GM18951 (cell line): ENCODE measurements around the gene SH2D1B.
"Not testable (repeated sequence)": the region's sequence is repeated elsewhere in the genome, so short reads cannot be mapped to it uniquely, and the experiment has no call there.

Experiments used
- POLR2A ChIP-seq: IDR thresholded peaks from 4 replicates; pipeline ENCODE4 v1.6.1; 2011; ENCODE audit warnings: mild to moderate bottlenecking; ENCODE audit not compliant: insufficient read length, insufficient read depth; ENCODE audit errors: extremely low read depth
- in situ Hi-C: fragments of 300-500 bp; cut with MboI; formaldehyde crosslinking; loops from one replicate; pipeline ENCODE4 v1.12.0; 2022; ENCODE audit warnings: low sequenced_read_pairs, mixed read lengths, inconsistent platforms; ENCODE audit not compliant: unreplicated experiment

SH2D1B gene

GRCh38 chr1:162412002-162412401 is at the start of gene SH2D1B:
Gene SH2D1B, minus strand, starts transcription at chr1:162412136. Its CDS starts 120 bp downstream, at chr1:162412016.
- TF ChIP-seq POLR2A: no peak
- in situ Hi-C loops: no loop called here

DNA sequence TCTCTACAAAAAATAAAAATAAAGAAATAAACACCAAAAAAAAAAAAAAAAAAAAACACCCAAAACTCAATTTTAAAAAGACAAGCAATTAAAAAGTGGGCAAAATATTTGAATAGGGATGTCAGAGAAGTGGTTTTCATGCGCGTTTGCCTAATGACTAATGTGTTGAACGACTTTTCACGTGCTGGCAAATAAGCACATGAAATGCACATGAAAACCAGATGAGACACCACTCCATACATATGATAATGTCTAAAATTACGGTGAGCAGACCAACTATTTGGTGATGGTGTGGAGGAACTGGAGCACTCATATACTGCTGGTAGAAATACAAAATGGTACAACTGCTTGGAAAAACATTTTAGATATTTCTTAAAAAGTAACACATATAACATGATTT is 46.3 kb upstream of the SH2D1B start:
- TF ChIP-seq POLR2A: no peak
- in situ Hi-C loops: no loop called here

DNA sequence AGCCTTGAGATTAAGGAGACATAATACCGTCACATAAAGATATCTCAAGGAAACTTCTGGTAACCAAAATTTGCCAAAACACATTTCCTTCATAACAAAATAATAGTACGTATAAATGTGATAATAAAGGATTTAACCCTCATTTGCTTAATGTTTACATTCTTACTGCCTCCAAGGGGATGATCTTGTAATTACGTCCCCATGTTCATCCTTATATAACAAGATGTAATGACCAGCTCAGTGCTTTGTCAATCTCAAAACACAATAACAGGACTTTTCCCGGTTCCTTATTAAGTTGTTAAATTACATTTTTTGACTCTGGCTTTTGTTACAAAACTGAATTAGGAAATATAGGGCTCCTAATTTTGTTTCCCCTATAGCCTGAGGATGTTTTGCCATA is 44.4 kb upstream of the SH2D1B start:
- TF ChIP-seq POLR2A: no peak
- in situ Hi-C loops: no loop called here

DNA sequence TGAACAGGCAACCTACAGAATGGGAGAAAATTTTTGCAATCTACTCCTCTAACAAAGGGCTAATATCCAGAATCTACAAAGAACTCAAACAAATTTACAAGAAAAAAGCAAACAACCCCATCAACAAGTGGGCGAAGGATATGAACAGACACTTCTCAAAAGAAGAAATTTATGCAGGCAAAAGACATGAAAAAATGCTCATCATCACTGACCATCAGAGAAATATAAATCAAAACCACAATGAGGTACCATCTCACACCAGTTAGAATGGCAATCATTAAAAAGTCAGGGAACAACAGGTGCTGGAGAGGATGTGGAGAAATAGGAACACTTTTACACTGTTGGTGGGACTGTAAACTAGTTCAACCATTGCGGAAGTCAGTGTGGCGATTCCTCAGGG is 42.4 kb upstream of the SH2D1B start:
- in situ Hi-C loops: not testable (repeated sequence)

- in situ Hi-C loops: no loop called here
- no peak for TF ChIP-seq POLR2A
Observed at GRCh38 chr1:162446946-162447345, 35.0 kb upstream of the SH2D1B start.

DNA sequence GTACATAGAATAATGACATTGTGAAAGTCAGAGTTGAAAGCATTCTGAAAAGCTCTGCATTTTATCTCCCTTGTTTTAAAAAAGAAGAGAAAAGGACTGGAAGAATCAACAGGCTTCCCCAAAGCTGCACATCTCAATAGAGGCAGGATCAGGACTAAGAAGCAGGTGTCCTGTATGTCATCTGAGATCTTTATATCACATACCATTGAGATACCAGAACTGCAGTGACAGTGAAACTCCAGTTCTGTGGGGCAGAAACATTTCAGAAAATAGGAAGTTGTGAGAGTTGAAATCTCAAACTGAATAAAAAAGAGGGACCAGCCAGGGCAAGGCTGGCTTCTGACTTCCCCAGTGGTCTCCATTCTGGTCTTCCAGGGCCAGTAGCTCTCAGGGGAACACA is 33.0 kb upstream of the SH2D1B start:
- in situ Hi-C loops: no loop called here
- TF ChIP-seq POLR2A: no peak

GRCh38 chr1:162432977-162433713 is 21.2 kb upstream of the SH2D1B start:
- in situ Hi-C loops: not testable (repeated sequence)

DNA sequence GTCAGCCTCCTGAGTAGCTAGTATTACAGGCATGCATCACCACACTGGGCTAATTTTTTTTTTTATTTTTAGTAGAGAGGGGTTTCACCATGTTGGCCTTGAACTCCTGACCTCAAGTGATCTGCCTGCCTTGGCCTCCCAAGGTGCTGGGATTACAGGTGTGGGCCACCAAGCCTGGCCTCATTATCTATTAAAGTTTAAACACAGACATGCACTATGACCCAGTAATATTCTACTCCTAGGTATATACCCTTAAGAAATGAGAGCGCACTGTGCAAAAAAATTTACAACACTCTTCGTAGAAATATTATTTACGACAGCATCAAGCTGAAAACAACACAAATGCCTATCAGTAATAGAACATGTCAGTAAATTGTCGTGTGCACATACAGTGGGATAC is 18.6 kb upstream of the SH2D1B start:
- TF ChIP-seq POLR2A: no peak
- in situ Hi-C loops: no loop called here

GRCh38 chr1:162422662-162423375 is 10.9 kb upstream of the SH2D1B start:
- in situ Hi-C loops: no loop called here

DNA sequence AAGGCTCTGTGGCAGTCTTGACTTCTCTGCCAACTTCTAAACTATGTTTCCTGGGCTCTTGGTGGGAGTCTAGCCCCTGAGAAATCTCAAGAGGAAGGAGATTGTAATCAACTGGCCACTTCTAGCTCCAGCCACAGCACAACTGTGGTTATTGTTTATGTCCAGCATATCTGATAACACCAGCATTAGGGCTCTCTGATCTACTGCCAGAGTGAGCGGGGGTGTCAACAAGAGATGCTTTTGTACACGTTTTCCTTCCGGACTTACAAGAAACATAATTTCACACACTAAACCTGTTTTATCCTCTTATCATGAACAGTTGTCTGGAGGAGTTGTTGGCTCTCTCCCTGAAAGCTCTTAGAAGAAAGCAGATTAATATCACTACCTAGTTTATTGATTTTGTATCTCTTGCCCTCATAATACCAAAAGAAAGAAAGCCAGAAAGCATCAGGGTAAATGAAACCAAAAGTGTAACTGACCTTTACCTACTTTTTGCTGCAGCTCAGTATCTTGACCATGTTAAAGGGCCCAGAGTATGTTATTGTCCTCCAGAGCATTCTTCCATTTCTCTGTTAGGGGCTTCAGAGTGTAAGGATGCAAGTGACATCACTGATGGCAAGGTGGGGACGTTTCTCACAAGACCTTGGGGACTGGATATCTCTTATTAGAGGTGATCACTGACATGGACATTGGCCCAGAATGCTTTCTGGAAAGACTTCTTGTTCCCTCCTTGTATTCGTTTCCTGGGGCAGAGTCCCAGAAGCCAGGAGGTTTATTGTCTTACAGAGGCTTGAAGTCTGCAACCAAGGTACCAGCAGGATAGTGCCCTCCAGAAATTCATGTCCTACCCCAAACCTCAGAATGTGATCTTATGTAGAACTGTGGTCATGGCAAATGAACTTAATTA is 9.6 kb upstream of the SH2D1B start:
- in situ Hi-C loops: no loop called here
- no peak for TF ChIP-seq POLR2A

More at GRCh38 chr1:162422662-162423375, 10.9 kb upstream of the SH2D1B start:
- TF ChIP-seq POLR2A: no peak

- in situ Hi-C loops: no loop called here
- no peak for TF ChIP-seq POLR2A
Observed at GRCh38 chr1:162420120-162420519, 8.2 kb upstream of the SH2D1B start.

DNA sequence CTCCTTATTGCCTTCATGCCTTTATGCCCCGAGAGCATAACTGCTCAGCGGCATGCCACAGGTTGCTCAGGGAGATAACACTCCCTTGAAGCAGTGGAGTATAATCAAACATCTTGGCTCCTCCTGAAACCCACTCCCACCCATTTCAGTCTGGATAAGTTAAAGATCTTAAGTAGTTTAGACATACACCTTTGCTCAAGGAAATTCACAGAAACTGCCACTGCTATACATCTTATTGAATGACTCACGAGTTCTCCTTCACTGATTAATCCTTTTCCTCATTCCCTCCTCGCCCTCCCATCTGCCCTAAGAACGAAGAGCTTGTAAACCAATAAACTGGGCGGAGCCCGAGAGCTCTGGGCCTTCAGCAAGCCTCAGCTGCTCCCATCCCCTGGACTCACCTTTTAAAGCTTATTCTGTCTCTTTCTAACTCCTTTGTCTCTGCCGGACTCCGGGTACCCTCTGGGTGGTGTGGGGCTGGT is 7.6 kb upstream of the SH2D1B start:
- in situ Hi-C loops: not testable (repeated sequence)

GRCh38 chr1:162418584-162418983 is 6.6 kb upstream of the SH2D1B start:
- in situ Hi-C loops: not testable (repeated sequence)

GRCh38 chr1:162417650-162418049 is 5.7 kb upstream of the SH2D1B start:
- in situ Hi-C loops: no loop called here
- TF ChIP-seq POLR2A: no peak

- TF ChIP-seq POLR2A: no peak
- in situ Hi-C loops: no loop called here
Observed at GRCh38 chr1:162416909-162417308, 5.0 kb upstream of the SH2D1B start.
